Suprapubic skin (tissue), 3 donors: ENCODE measurements around the gene CAMTA1.

Experiments
- EP300 ChIP-seq: sonication (generic); formaldehyde crosslinking; IDR thresholded peaks from one replicate; pipeline ENCODE4 v1.6.1; 2017; ENCODE audit warnings: antibody characterized with exemption
- POLR2A ChIP-seq, 2 donors: fragments of 450-650 bp; IDR thresholded peaks; one replicate each; pipeline ENCODE4 v1.6.1; 2017; ENCODE audit warnings: antibody characterized with exemption in 2 of 2, mild to moderate bottlenecking in 2 of 2, moderate library complexity in 2 of 2
- TF ChIP-seq, protein P1 (sequence below), 2 donors: fragments of 200-600 bp in 1 of 2; fragments of 450-650 bp in 1 of 2; sonication (generic) in 1 of 2; IDR thresholded peaks; one replicate each; pipeline ENCODE4 v1.5.1; 2016 to 2019; ENCODE audit warnings: antibody characterized with exemption in 2 of 2, mild to moderate bottlenecking in 1 of 2, moderate library complexity in 1 of 2

- TF ChIP-seq, protein P1, sequence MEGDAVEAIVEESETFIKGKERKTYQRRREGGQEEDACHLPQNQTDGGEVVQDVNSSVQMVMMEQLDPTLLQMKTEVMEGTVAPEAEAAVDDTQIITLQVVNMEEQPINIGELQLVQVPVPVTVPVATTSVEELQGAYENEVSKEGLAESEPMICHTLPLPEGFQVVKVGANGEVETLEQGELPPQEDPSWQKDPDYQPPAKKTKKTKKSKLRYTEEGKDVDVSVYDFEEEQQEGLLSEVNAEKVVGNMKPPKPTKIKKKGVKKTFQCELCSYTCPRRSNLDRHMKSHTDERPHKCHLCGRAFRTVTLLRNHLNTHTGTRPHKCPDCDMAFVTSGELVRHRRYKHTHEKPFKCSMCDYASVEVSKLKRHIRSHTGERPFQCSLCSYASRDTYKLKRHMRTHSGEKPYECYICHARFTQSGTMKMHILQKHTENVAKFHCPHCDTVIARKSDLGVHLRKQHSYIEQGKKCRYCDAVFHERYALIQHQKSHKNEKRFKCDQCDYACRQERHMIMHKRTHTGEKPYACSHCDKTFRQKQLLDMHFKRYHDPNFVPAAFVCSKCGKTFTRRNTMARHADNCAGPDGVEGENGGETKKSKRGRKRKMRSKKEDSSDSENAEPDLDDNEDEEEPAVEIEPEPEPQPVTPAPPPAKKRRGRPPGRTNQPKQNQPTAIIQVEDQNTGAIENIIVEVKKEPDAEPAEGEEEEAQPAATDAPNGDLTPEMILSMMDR (IDR thresholded peaks at IDR 0.05): no peak
- TF ChIP-seq POLR2A (IDR thresholded peaks at IDR 0.05): no peak
- TF ChIP-seq EP300: no peak
Measured at GRCh38 chr1:7557301-7557891, 772.1 kb downstream of the CAMTA1 start.
